ENCODE data around the gene SSC5D.
A peak's percentile ranks its signal among the peaks of the same experiment; 100 is the strongest.

SSC5D gene

DNA sequence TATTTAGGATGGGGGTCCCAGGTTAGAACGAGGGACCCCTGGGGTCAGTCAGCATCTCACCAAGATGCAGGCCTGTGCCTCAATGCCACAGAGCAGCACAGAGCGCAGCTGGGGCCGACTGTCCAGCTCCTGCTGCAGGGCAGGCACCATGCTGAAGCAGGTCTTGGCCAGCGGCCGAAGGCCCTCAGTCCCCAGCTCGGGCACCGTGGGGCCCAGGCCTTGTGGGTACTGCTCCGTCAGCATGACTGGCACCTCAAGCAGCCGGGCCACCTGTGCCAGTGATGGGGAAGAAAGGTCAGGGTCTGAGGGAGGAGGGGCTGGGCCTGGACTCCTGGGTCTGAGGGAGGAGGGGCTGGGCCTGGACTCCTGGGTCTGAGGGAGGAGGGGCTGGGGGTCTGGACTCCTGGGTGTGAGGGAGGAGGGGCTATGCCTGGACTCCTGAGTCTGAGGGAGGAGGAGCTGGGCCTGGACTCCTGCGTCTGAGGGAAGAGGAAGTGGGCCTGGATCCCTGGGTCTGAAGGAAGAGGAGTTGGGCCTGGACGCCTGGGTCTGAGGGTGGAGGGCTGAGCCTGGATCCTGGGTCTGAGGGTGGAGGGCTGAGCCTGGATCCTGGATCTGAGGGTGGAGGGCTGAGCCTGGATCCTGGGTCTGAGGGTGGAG is 32.5 kb upstream of the SSC5D start:
- DNase-seq (ENCODE audit: low spot score), result no peak

DNA sequence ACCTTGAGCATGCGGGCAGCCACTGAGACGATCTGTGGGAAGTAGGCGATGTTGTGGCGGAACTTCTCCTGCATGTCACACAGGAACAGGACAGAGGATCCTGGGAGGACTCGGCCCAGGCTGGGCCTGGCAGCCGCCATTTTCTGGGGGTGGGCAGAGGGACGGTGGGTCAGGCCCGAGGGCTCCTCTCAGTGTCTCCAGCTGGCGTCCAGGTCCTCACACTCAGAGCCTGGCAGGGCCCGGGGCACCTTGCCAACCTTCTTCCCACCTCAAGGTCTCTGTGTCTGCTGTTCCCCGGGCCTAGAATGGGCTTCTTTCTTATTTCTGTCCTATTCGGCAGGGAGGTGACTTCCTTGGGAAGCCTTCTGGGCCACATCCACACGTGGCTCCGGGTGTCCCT is 31.9 kb upstream of the SSC5D start:
- no peak for DNase-seq (ENCODE audit: low spot score)

DNA sequence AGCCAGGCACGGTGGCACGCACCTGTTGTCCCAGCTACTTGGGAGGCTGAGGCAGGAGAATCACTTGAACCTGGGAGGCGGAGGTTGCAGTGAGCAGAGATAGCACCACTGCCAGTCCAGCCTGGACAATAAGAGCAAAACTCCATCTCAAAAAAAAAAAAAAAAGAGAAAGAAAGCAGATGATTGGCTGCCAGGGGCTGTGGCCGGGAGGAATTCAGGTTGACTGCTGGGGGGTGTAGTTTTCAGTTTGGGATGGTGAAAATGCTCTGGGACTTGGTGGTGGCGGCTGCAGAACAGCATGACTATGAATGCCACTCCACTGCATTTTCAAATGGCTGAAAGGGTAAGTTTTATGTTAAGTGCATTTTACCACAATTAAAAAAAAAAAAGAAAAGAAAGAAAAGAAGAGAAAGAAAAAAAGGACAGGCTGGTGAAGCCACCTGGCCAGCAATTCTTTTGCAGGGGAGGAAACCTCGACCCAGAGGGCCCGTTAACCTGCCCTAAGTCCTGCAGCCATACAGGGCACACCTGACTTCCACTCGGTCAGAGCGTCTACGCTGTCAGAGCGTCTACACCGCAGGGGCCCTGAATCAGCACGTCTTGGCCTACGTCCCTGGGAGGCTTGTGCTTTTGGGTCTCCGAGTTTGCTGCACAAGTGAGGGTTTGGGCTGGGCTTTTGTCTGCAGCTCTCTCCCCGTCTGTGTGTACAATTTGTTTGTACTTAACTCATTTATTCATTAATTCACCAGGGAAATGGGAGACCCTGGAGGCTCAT is 30.4 kb upstream of the SSC5D start:
- DNase-seq (ENCODE audit: low spot score), result no peak

DNA sequence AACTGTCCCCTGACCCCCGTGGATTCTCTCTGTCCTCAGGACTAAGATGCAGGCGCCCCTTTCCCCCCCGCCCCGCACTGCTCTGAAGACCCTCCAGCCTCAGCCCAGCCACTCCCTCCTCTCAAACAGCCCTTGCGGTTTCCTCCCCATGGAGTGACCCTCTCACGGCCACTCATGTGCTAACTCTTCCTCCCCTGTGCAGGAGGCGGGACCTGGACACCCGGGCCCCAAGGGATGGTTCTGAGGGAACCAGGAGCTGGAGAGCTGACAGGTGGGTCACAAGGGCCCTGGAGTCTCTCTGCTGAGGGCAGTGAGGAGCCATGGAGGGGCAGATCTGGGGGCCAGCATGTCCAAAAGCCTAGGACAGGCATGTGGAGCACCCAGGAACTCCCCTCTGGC is 28.7 kb upstream of the SSC5D start:
- no peak for DNase-seq (ENCODE audit: low spot score)

DNA sequence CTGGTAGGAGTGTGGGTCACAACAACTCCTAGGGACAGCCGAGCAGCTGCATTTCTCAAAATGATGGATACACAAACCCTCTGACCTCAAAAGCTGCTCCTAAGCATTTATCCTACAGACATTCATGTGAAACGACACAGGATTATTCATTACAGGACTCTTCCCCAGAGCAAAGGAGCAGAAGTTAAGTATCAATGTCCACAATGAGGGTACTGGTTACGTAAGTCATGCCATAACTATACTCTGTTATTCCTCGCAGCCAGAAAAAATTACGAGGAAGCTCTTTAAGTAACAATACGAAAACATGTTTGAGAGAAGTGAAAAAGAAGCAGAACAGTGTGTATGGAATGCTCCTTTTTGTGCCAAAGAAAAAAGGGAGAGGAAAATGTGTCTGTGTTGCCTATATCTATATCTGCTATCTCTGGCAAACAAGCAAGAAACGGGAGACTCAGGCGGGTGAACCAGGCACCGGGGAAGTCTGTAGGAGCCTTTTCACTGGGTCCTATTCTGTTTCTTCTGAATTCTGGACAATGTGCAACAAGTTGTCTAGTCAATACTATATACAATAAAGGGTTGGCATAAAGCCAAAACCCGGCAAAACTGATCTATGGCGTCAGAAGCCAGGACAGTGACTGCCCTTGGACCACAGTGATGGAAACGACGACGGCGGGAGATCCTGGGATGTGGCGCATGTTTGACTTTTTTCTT is 28.1 kb upstream of the SSC5D start:
- no peak for DNase-seq (ENCODE audit: low spot score)

DNA sequence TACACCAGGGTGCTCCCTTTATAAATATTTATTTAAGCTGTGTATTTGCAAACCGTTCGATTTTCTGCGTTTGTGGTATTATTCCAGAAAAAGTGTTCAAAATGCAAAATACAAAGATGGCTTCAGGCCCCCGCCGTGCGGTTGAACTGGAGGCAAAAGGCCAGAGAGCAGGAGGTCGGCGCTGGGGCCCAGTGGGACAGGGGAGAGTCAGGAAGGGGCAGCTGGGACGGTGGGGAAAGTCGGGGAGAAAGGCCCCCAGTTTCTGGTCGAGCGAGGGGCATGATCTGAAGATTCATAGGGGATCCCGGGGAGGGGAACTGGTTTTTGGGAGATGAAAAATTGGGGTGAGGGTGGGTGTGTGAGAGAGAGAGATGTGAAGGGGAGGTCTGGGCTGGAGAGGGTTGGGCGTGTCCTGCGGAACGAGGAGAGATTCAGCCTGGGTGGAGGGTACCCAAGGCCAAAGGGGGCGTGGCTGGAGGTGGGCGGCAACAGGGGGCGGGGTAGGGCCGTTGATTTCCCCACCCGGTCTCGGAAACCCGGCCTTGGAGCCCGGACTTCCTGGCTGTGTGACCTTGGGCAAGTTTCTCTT is 27.5 kb upstream of the SSC5D start:
- DNase-seq (ENCODE audit: low spot score), result peak; percentile 62

DNA sequence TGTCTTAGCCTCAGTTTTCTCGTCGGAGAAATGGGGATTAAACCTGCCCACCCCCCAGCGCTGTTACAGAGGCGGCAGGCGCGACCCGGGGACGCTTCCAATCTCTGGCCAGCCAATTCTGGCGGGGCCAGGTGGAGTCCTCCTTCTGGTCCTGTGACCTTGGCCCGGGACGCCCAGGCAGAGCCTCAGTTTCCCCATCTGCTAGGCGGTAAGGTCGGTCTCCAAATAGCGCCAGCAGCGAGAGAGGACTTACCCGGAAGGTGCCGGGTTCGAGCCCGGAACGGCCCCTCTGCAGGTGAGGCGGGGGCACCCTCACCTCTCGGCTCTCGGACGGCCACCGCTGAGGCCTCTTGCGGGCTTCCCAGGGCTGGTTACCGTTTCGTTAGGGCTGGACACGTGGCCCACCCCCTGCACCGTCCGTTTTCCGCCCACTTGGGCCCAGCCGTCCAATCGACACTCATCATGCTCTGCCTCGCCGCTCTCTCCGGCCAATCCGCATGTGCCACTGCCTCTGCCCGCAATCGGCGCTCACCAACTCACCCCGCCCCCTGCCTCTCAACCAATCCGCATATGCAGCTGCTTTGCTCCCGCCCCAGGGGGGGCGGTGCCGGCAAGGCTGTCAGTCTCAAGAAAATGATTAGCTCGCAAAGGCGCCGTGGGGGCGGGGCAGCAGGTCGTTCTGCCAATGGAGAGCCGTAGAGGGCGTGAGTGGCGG is 26.8 kb upstream of the SSC5D start, which contains the start of gene ISOC2:
TSS of gene ISOC2 (minus strand) at position 384 of the 715 bp plus-strand sequence. CDS start 5,156 bp downstream, outside the sequence.
- DNase-seq (ENCODE audit: low spot score), result peak; percentile 100

DNA sequence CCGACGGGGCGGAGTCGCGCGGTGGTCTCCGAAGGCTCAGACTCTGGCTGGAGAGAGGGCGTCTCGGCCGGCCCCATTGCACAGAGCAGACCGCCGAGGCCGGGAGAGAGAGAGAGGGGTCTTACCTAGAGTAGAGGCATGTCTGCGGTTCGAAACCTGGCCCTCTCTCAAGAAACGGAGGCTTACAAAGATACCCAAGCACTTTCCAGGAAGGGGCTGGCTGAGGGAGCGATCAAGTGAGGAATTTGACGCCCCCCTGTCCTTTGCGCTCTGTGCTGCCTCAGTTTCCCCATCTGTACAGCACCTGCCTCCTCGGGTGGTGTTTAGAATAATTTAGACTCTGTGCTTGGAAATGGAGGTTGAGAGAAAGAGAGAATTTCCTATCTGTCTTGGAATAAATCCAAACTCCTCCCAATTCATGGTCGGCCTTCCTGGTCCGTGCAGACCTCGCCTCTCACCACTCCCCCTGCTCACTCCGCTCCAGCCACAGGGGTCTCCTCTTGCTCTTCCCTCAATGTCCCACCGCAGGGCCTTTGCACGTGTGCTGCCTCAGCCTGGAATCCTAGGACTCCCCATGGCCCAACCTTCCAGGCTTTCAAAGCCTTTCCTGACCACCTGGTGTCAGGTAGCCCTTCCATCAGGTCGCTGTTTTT is 26.1 kb upstream of the SSC5D start:
- peak; percentile 36 for DNase-seq (ENCODE audit: low spot score)

DNA sequence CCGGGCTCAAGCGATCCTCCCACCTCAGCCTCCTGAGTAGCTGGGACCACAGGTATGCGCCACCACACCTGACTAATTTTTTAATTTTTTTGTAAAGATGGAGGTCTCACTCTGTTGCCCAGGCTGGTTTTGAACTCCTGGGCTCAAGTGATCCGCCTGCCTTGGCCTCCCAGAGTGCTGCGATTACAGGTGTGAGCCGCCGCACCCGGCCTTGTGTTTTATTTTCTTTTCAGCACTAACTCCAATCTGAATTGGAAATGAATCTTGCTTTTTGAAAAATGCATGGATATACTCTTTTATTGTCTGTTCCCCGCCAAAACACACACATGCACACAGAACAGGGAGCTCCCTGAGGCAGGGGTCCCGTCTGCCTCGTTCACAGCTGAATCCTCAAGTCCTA is 25.5 kb upstream of the SSC5D start:
- no peak for DNase-seq (ENCODE audit: low spot score)

DNA sequence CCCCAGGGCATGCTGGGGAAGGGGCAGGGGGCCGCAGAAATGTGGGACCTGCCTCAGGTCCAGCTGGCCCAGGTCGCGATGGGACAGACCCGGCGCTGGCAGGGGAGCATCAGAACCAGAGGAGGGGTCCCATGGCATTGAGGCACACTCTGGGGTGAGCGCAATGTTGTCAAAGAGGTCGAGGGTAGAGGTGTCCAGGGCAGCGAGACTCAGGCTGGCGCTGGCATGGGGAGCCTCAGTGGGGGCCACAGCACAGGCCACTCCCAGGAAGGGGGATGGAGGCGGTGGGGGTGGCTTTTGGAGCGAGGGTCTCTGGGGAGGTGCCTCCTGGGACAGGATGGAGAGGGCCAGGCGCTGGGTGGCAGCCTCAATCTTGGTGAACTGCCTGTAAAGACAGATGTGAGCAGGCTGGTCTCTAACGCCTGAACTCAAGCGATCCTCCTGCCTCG is 24.6 kb upstream of the SSC5D start:
- no peak for DNase-seq (ENCODE audit: low spot score)

DNA sequence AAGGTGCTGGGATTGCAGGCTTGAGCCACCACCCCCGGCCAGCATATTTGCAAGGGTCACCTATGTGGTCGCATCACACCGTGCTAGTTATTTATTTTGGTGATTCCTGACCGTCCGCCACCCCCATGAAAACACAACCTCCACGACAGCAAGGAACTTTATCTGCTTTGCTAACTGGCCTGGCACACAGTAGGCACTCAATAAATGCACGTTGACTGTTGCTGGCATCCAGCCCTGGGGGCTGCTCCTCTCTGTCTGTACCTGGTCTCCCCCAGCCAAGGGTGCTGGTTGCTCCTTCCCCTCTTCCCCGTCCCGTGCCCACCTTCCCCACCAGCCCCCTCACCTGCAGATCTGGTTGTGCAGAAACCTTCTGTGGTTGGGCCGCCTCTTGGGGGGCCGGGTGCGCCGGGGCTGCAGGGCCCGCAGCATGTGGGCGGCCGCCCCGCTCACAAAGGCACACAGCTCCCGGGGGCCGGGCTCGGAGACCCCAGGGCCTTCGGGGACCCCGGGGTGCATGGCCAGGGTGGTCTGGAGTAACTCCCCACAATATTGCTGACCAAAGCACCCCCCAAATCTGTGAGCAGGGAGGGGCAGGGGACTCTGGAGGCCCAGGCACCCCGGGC is 24.1 kb upstream of the SSC5D start:
- DNase-seq (ENCODE audit: low spot score), result no peak

DNA sequence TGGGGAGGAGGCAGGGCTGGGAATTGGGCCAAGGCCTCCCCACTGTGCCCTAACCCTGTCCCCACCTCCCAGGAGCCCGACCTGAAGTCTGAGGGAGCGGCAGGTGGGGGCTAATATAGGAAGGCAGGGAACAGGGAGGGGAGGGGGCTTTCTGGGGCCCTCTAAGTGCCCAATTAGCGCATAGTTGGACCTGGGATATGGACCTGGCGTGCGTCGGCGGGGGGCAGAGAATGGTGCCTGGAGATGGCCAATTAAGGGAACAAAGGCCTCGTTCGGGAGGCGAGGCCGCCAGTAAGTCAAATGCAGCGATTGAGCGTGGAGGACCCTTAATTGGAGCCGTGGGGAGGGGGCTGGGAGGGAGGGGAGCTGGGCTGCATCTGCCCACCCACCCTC is 23.6 kb upstream of the SSC5D start, which contains the start of gene C19orf85:
TSS of gene C19orf85 (minus strand) at position 90 of the 393 bp plus-strand sequence. CDS start 197 bp downstream, outside the sequence.
- DNase-seq (ENCODE audit: low spot score), result no peak

DNA sequence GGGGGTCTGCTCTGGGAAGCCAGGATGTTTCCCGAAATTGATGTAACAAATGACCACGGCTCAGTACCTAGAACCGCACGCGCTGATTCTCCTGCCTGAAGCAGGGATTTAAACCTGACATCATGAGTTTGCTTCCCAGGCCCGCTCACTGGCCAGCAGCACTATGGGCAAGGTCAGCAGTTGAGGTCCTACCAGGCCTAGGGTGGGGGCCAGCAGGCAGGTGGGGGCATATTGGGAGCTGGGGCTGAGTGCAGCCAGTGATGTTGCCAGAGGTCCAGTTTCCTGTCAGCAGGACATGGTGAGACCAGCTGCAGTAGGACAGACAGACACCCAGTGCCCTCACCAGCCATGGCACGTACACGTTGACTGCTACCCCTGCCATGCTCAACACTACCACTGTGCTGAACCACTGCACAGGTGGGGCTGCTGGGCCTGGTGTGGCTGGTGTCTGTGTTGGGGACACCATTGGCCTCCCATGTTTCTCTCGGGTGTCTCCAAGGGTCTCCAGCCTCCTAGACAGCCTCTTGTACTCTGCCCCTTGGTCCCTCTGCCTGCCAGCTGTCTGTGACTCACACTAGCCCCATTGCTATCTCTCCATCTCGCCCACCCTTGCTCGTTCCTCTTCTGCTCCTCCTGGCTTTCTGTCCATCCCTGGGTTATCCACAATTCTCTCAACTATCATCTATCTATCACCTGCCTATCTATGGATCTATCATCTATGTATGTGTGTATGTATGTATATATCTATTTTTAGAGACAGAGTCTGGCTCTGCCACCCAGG is 22.6 kb upstream of the SSC5D start:
- no peak for DNase-seq (ENCODE audit: low spot score)

DNA sequence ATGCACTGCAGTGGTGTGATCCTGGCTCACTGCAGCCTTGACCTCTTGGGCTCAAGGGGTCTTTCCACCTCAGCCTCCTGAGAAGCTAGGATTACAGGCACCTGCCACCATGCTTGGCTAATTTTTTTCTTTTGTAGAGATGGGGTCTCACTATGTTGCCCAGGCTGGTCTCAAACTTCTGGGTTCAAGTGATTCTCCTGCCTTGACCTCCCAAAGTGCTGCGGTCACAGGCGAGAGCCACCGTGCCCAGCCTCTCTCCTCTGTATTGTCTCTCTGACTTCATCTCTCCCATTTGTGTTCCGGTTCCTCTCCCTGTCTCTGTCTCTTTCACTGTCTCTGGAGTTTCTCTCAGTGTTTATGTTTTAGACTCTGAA is 22.0 kb upstream of the SSC5D start:
- no peak for DNase-seq (ENCODE audit: low spot score)

DNA sequence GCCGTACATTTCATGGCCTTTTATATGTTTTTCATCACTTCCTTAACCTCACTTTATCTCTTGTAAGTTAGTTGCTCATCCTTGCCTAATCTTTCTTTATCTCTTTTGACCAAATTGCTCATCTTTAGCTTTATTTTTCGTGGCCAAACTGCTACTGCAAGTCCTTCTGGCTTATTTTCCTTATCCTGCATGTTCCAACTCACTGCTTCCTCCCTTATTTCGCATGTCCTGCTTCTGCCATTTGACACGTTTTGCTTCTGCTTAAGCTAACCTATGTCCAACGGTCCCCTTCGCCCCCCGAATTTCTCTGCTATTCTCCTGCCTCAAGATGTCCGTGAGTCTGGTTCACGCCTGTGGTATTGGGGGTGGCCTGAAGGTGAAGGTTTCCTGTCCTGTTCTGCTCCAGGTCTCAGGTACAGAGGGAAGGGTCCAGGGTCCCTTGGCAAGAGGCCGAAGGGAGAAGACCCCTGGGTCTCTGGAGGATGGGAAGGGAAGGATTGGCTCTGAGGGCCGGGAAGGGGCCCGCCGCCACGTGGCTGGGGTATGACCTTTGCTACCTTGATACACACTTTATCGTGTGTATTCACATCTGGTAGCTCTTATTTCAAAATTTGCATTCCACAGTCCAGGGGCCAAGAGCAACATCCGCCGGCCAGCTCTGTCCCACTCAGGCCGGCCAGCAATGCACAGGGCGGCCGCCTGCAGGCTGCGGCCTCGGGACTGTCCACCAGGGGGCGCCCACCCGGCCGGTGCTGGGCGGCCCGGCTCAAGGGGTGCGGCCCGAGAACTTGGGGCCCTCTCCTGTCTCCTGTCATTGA is 20.8 kb upstream of the SSC5D start:
- DNase-seq (ENCODE audit: low spot score), result peak; percentile 49

DNA sequence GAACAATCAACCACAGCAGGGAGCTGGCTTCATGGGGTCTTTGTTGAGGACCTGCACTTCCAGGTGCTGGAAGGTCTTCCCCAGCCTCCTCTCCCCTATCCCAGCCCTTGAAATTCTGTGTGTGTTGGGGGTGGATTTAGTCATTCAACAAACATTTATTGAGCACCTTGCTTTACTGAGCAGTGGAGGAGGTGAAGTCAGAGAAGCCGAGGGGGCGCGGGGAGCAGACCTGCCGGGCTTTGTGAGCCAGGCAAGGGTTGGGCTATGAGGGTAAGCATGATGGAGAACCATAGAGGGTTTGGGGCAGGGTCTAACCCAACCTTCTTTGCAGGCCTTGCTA is 20.2 kb upstream of the SSC5D start:
- DNase-seq (ENCODE audit: low spot score), result peak; percentile 25

DNA sequence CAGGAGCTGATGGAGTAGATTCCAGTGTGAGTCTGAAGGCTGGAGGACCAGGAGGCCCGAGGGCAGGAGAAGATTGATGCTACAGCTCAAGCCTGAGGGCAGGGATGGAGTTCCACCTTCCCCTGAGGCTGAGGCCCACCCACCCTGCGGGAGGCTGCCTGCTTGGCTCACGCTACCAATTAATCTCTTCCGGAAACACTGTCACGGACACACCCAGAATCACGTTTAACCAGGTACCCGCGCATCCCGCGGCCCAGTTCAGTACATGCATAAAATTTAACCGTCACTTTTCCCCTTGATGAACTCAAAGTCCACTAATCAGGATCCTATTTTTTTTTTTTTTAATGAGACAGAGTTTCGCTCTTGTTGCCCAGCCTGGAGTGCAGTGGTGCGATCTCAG is 17.0 kb upstream of the SSC5D start:
- DNase-seq (ENCODE audit: low spot score), result no peak

DNA sequence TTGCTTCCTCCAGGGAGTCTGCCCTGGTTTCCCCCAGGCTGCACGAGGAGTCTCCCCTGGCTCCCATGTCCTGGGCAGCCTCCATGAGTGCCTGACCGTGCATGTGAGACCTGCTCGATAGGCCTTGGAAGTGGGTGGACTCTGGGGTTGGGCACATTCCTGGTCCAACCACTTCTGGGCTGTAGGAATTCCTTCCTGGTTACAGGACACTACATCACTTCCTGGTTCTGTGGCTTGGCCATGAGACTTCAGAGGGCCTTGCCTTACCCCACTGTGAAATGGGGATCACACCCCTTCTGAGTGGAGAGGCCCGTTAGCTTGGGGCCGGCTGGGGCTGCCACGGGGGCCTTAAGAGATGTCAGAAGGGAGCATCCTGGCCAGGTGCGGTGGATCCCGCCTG is 15.8 kb upstream of the SSC5D start:
- DNase-seq (ENCODE audit: low spot score), result peak; percentile 92

Data from kidney tubule cell (primary cell).